Astrocyte (in vitro differentiated cells and primary cell): ENCODE results near the gene S100A16.

Source experiments
- EZH2 ChIP-seq: IDR thresholded peaks from 2 replicates; pipeline ENCODE4 v1.6.1; 2012; ENCODE audit warnings: mild to moderate bottlenecking, low read length, inconsistent platforms; ENCODE audit not compliant: insufficient read depth
- TF ChIP-seq, protein P1 (sequence below): IDR thresholded peaks from 2 replicates; pipeline ENCODE4 v1.5.1; 2011; ENCODE audit warnings: low read depth, mild to moderate bottlenecking, inconsistent platforms, low read length, moderate library complexity; ENCODE audit not compliant: insufficient read depth

DNA sequence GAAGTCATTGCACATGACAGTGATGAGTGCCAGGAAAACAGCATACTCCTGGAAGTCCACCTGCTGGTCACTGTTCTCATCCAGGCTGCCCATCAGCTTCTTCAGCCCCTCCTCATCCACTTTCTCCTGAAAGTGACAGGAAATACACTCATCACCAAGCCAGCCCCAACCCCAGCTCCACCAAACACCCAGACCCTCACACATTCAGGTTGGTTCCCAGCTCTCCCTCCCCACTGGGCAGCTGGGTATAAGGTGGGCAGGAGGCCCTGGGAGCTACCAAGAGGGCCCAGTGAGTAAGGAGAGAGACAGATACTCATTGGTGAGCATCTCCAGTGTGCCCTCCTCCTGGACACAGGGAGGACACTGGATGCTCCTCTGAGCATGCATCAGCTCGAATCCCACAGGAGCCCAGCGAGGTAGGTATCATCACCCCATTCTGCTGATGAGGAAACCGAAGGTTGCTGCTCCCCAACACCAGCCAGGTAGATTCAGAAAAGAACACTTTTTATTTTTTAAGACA is 51.4 kb downstream of the S100A16 start:
- no peak for TF ChIP-seq EZH2
- TF ChIP-seq, protein P1, sequence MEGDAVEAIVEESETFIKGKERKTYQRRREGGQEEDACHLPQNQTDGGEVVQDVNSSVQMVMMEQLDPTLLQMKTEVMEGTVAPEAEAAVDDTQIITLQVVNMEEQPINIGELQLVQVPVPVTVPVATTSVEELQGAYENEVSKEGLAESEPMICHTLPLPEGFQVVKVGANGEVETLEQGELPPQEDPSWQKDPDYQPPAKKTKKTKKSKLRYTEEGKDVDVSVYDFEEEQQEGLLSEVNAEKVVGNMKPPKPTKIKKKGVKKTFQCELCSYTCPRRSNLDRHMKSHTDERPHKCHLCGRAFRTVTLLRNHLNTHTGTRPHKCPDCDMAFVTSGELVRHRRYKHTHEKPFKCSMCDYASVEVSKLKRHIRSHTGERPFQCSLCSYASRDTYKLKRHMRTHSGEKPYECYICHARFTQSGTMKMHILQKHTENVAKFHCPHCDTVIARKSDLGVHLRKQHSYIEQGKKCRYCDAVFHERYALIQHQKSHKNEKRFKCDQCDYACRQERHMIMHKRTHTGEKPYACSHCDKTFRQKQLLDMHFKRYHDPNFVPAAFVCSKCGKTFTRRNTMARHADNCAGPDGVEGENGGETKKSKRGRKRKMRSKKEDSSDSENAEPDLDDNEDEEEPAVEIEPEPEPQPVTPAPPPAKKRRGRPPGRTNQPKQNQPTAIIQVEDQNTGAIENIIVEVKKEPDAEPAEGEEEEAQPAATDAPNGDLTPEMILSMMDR: no peak
